ENCODE measurements around the gene ACCSL.

DNA sequence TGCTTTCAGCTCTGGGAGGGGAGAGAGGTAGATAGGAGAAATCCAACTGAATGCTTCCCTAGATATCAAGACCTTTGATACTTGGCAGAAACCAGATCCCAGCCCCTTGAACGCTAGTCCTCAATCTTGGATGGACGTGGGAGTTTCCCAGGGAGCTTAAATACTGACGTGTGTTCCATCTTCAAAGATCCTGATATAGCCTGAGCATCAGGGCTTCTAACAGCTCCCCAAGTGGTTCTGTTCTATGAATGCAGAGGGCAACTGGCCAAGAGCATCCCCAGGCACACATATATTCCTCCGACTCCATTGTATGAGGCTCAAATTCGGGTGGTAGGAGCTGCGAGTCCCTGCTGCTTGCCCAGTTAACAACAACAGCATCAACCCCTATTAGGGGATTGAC, 9.6 kb downstream of the ACCSL start:
- TF ChIP-seq, protein P1, sequence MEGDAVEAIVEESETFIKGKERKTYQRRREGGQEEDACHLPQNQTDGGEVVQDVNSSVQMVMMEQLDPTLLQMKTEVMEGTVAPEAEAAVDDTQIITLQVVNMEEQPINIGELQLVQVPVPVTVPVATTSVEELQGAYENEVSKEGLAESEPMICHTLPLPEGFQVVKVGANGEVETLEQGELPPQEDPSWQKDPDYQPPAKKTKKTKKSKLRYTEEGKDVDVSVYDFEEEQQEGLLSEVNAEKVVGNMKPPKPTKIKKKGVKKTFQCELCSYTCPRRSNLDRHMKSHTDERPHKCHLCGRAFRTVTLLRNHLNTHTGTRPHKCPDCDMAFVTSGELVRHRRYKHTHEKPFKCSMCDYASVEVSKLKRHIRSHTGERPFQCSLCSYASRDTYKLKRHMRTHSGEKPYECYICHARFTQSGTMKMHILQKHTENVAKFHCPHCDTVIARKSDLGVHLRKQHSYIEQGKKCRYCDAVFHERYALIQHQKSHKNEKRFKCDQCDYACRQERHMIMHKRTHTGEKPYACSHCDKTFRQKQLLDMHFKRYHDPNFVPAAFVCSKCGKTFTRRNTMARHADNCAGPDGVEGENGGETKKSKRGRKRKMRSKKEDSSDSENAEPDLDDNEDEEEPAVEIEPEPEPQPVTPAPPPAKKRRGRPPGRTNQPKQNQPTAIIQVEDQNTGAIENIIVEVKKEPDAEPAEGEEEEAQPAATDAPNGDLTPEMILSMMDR (IDR thresholded peaks at IDR 0.05), result no peak
- TF ChIP-seq POLR2A (IDR thresholded peaks at IDR 0.05), result no peak
- no peak for TF ChIP-seq POLR2AphosphoS5 (IDR thresholded peaks at IDR 0.05)
- no peak for TF ChIP-seq EP300 (IDR thresholded peaks at IDR 0.05; ENCODE audit: low read depth)
